GM21381 (cell line): ENCODE data around the gene POLR1A.

ENCODE experiments used
- ATAC-seq: cut with Tn5 transposase; IDR thresholded peaks from one replicate; pipeline ENCODE4 v1.9.1; 2021; ENCODE audit warnings: mild to moderate bottlenecking, moderate library complexity; ENCODE audit not compliant: unreplicated experiment

The POLR1A gene

GRCh38 chr2:86065512-86065911 is 40.2 kb downstream of the POLR1A start:
- no peak for ATAC-seq

- ATAC-seq = no peak
These were observed 41.7 kb downstream of the POLR1A start for GRCh38 chr2:86064006-86064405.

- ATAC-seq = no peak
These were observed 43.6 kb downstream of the POLR1A start for GRCh38 chr2:86062043-86062442.

GRCh38 chr2:86056590-86057331 is 48.9 kb downstream of the POLR1A start:
- ATAC-seq = no peak

DNA sequence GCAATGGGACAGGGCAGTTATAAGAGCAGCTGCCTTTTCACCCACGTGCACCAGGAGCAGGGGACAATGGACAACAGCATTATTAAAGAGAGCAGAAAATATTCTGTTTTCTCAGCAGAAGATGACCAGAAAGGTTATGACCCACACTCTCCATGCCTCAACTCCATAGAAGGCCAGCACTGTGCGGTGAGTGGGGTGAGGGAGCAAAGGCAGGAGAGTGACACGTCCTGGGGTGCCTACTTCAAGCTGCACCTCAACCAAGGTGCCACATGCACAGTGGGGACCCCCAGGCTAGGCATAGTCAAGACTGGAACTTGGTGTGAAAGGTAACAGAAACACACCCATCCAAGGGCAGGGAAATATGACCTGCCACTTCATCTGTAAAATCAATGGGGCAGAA is 50.4 kb downstream of the POLR1A start:
- no peak for ATAC-seq

DNA sequence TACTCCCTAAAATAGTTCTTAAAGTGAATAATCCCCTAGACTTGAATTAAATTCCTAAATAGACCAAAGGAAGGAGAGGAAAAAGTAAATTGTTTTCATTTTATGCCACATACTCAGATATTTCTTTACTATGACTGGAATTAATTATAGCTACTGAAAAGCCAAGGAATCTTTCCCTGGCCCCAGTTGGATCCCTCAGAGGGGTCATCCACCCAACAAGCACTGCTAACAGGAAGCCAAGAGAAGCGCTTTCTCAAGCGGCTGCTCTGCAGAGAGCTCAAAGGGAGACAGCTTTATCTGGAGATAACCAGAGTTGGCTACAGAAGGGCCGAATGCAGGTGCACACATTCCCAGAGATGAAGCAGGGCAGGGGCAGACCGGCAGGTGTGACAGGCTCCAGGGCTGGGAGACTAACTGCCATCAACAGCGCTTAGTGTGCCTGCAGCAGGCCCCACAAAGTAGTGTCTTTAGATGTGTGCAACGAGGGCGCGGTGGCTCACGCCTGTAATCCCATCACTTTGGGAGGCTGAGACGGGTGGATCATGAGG is 51.1 kb downstream of the POLR1A start:
- no peak for ATAC-seq

DNA sequence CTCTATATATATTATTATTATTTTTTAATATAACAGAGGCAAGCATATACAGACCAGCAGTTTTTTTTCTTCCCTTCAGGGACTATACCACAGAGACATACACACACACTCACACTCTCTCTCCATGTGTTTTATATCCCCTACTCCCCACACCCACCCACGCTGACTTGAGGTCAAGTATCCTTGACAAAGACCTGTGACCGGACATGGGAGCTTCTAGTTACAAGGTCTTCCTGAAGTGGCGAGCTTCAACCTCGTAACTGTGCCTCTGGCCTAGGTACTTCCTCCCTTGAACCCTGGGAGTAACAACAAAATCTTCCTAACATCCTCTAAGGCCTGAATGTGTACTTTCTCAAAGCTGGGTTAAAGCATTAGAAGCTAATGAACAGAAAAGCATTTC is 52.5 kb downstream of the POLR1A start:
- no peak for ATAC-seq

DNA sequence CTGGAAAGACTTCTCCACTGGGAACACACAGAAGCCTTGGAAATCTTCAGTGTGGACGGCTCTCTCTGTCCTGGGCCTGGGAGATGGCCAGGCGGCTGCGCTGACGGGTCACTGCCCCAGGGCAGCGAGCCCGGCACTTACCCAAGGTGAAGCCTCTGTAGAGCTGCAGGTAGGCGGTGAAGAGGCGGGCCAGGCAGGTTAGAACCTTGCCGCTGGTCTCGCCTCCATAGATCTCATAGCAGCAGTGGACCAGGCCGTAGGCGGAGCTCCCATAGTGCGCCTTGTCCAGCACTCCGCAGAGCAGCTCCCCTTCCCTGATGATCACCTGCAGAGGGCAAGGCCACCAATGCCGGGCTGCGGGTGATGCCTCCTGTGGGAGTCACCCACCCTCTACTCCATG is 53.0 kb downstream of the POLR1A start:
- no peak for ATAC-seq

DNA sequence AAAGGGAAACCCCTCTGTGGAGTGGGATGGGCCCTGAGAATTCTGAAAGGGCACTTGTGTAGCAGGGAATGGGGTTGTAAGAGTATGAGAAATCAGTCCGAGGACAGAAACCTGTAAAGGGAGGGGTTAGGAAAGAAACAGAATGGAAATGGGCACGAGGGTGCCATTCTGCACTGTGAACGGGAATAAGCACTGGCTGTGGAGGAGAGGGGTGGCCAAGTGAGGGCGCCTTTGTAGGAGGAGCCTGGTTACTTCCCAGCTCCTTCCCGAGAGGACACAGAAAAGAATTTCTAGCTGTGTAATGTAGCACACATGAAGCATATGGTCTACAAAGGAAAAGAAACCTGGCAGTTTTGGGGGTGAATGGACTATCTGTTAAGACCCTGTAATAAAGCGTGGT is 53.4 kb downstream of the POLR1A start:
- no peak for ATAC-seq

- ATAC-seq = no peak
These were observed 55.4 kb downstream of the POLR1A start for GRCh38 chr2:86050301-86050700.

- no peak for ATAC-seq
These were observed 56.2 kb downstream of the POLR1A start for GRCh38 chr2:86049529-86049928.

DNA sequence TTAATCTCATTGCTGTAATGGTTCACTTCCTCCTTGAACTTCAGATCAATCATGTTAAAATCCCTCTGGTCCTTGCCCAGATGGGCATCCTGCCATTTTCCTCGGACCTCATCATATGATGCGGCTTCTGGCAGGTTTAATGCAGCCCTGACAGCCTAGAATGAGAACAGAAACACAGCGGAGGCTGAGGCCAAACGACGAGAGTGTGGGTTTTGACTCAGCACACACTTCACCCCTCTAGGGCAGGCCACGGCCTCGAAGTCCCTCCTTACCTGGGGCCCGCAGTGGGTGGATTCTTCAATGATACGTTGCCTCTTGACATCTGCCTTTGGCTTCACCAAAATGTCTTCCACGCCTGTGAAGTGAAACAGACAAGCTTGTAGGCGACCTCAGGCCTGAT is 56.8 kb downstream of the POLR1A start:
- no peak for ATAC-seq

DNA sequence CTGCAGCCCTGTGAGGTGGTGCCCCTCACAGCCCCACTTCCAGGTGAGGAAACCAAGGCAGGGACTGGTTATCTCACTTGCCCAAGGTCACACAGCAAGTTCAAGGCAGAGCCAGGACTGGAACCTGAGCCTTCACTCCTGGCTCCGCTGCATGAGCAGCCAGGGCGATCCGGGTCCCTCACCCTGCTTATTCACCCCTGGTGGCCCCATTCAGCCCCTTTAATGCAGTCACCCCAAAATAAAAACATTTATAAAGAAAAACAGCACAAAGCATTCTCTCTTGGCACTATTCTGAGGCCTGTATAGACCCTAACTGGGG is 57.3 kb downstream of the POLR1A start:
- no peak for ATAC-seq

DNA sequence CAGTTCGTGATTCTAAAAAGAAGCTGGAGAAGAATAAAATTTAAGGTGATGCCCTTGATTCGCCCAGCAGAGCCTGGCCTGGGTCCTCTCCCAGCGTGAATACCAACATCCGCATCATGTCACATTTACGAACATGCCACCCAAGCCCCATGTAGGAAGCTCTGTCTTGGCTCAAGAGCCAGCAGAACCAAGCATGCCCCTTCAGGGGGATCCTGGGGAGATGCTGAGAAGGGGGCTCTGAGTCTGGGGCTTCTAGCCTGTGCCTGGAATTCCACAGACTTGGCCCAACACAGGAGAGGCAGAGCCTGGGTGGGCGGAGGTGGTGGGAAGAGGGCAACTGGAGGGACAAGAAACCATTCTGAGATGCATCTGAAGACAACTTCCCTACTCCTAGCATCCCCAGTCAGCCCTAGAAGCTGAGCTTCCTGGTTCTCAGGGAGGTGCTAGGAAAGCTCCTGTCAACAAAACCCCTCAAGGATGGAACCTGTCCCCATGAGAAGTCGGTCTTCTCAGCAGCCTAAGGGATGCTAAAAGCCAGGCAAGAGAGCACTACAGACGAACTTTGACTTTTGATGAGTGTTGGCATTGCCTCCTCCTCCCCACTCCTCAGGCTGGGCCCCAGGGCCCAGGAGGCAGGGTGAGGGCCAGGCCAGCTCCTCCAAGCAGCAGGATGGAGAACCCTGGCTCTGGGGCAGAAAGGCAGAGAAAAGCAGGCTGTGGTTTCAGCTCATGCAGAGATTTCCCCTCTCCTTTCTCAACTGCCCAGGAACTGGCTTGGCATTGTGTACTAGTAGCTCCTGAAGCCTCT is 57.9 kb downstream of the POLR1A start:
- ATAC-seq = no peak

DNA sequence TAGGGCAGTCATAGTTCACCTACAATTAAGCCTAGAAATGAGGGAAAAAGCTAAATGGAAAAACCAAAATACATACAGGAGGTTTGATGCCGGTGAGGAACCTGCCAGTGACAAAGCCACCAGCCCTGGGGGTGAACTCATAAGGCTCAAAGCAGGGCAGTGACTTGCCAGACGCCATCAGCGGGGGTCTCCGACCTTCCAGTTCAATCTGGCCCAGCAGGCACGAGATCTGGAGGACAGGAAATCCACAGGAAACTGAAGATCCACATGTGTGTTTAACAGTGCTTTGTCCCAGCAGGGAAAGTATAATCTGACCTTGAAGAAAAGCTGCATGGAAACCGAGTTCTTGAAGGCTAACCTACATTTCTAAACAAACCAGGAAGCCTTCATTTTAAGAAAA is 60.1 kb downstream of the POLR1A start:
- no peak for ATAC-seq

- no peak for ATAC-seq
These were observed 61.1 kb downstream of the POLR1A start for GRCh38 chr2:86044614-86045013.

GRCh38 chr2:86044045-86044444 is 61.6 kb downstream of the POLR1A start:
- no peak for ATAC-seq

DNA sequence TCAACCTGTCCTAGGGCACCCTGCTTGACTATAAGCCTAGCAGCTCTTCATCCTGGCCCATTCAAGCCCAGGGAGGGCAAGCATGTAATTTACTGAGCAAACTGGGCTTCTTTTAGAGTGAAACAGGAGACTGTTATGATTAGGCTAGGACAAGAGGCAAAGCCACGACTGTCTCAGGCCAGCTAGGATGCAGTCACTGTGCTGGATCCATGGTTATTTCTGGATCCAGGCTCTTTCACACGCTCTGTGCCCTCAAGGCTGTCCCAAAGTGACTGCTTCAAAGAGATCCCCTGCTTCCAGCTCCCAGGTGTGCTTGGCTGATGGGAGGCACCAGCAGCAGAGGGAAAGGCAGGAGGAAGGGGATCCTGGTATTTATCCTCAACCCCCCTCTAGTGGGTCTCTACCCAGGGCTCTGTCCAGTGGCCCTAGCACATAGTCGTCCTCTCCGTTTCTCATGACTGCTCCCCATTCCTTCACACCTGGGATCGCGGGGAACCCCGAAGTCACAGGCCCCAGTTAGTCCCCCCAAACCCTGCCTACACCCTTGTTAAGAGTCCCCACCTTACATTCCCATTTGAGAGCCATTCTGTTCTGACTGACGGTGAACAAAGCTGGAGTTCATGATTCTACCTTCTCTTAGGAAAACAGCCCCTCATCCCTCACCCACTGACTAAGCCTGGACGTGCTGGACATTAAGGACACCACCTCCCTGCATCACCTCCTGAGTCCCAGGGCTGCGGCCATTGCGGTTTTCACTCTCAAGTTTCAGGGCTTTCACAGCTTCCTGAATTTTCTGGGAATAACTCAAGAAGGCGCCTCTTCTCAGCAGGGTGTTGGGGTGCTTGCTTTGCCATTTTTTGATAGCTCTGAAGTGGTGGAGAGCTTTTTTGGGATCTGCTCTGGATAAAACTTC is 63.2 kb downstream of the POLR1A start:
- ATAC-seq = no peak

- no peak for ATAC-seq
These were observed 65.6 kb downstream of the POLR1A start for GRCh38 chr2:86039963-86040655.

GRCh38 chr2:86039178-86039962 is 66.3 kb downstream of the POLR1A start:
- no peak for ATAC-seq
